ENCODE results near the gene COG8.
A peak's percentile ranks its signal among the peaks of the same experiment; 100 is the strongest.
"Not testable (repeated sequence)": the region's sequence is repeated elsewhere in the genome, so short reads cannot be mapped to it uniquely, and the experiment has no call there.

Gene COG8

DNA sequence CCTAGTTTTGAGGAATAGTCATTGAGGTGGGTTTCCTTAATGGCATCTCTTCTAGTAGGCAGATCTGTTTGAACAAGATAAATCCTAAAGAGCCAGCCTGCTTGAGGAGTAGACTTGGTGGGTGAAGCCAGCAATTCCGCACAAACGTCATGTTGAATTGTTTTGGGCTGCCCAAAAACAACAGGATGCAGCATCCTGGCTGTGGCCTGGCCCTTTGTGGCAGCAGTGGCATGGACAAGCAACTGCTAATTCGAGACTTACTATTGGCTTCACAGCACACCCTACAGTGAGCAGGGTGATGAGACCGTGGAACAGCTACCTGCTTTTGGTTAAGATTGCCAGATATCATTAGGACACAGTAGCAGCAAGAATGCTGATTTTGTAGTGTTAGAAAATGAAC lies 37.5 kb downstream of the COG8 start:
- no peak overlapping the region for H3K4me3 Mint-ChIP-seq
- H3K36me3 Mint-ChIP-seq (ENCODE audit: low read depth), result peaks cover 1% of the 10 kb centered on the region
- H3K4me1 Mint-ChIP-seq, result no peaks in the 10 kb centered on the region
- no peaks in the 10 kb centered on the region for H3K27me3 Mint-ChIP-seq
- no peak for DNase-seq
- H3K27ac Mint-ChIP-seq, result no peak overlapping the region
- no peak for ATAC-seq
- H3K9me3 Mint-ChIP-seq, result no peaks in the 10 kb centered on the region

DNA sequence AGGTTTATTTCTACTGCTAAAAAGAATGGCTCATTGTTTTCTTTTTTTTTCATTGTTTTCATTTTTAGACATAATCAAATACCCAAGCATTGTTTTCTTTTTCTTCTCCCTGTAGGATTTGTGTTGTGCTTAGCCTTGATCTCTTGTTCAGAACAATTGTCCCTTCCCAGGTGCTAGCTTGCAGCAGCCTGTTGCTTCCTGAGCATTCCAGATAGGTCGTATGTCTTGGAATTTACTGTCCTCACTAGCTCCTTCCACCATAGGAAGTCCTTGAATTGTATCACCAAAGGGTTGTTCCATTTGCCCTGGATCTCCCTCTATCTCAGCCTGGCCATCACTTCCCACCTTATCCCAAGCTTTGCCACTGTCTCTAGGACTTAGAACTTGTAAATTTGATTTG lies 38.2 kb downstream of the COG8 start:
- DNase-seq, result no peak
- Mint-ChIP-seq H3K36me3 (ENCODE audit: low read depth) (peaks cover 1% of the 10 kb centered on the region), H3K9me3 (no peaks in the 10 kb centered on the region), H3K27me3 (no peaks in the 10 kb centered on the region), H3K4me1 (no peaks in the 10 kb centered on the region), H3K27ac (no peak overlapping the region), H3K4me3 (no peak overlapping the region)
- ATAC-seq, result no peak

DNA sequence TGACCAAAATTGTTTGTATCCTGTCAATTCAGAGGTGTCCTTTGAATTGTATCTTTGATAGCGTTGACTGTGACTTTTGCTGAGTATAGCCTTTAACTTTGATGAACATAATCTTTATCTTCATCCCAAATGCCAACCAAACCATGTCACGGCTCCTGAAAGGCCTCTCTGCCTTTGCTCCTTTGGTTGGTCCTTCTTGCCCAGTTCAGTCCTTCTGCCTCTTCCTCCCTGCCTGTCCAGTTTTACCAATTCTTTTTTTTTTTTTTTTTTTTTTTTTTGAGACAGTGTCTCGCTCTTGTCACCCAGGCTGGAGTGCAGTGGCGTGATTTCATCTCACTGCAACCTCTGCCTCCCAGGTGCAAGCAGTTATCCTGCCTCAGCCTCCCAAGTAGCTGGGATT lies 41.1 kb downstream of the COG8 start:
- H3K36me3 Mint-ChIP-seq (ENCODE audit: low read depth), result peaks cover 1% of the 10 kb centered on the region

DNA sequence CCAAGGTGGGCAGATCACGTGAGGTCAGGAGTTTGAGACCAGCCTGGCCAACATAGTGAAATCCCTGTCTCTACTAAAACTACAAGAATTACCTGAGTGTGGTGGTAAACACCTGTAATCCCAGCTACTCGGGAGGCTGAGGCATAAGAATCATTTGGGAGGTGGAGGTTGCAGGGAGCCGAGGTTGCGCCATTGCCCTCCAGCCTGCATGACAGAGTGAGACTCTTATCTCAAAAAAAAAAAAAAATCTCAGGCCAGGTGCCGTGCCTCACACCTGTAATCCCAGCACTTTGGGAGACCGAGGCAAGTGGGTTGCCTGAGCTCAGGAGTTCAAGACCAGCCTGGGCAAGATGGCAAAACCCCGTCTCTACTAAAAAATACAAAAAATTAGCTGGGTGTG lies 42.6 kb downstream of the COG8 start:
- not testable (repeated sequence) for H3K9me3 Mint-ChIP-seq; H3K27me3 Mint-ChIP-seq; H3K4me3 Mint-ChIP-seq; ATAC-seq; H3K4me1 Mint-ChIP-seq; H3K27ac Mint-ChIP-seq; DNase-seq; H3K36me3 Mint-ChIP-seq (ENCODE audit: low read depth)

More for the DNA sequence above, 41.1 kb downstream of the COG8 start:
- H3K4me1 Mint-ChIP-seq, result peaks cover 4% of the 10 kb centered on the region
- no peaks in the 10 kb centered on the region for H3K27me3 Mint-ChIP-seq
- H3K9me3 Mint-ChIP-seq, result no peaks in the 10 kb centered on the region
- ATAC-seq (no peak), DNase-seq (no peak)
- no peak overlapping the region for H3K27ac Mint-ChIP-seq
- H3K4me3 Mint-ChIP-seq, result no peak overlapping the region

DNA sequence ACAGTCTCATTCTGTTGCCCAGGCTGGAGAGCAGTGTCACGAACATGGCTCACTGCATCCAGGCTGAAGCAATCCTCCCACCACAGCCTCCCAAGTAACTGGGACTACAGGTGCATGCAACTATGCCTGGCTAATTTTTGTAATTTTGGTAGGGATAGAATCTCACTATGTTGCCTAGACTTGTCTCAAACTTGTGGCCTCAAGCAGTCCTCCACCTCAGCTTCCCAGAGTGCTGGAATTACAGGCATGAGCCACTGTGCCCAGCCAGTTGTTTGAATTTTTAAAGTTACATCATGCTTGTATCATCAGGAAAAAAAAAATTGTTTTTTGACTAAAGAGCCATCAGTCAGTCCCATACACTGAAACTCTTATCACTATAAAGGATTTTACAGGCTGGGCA lies 45.3 kb downstream of the COG8 start:
- DNase-seq, result no peak
- no peaks in the 10 kb centered on the region for H3K27me3 Mint-ChIP-seq
- H3K4me3 Mint-ChIP-seq, result no peak overlapping the region
- no peak overlapping the region for H3K27ac Mint-ChIP-seq
- H3K4me1 Mint-ChIP-seq, result peaks cover 5% of the 10 kb centered on the region
- no peaks in the 10 kb centered on the region for H3K36me3 Mint-ChIP-seq (ENCODE audit: low read depth)
- H3K9me3 Mint-ChIP-seq, result no peaks in the 10 kb centered on the region
- ATAC-seq, result no peak

DNA sequence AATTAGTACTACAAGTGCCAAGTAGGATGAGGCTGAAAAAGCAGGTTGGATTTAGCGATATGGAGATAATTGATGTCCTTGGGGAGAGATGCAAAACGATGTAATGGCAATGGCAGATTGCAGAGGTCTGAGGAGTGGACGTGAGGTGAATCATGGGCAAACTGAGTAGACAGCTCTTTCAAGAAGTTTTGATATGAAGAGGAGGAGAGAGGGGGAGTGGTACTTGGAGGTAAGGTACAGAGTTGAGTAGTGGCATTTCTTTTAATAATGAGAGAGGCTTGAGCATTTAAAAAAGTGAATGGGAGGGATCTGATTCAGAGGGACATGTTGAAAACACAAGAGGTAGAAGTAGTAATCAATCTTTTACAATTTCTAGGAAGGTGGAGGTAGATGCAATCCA lies 46.0 kb downstream of the COG8 start:
- Mint-ChIP-seq H3K27ac (no peak overlapping the region), H3K4me1 (peaks cover 5% of the 10 kb centered on the region), H3K9me3 (no peaks in the 10 kb centered on the region), H3K27me3 (no peaks in the 10 kb centered on the region), H3K36me3 (ENCODE audit: low read depth) (no peaks in the 10 kb centered on the region), H3K4me3 (no peak overlapping the region)
- no peak for DNase-seq
- ATAC-seq, result no peak

DNA sequence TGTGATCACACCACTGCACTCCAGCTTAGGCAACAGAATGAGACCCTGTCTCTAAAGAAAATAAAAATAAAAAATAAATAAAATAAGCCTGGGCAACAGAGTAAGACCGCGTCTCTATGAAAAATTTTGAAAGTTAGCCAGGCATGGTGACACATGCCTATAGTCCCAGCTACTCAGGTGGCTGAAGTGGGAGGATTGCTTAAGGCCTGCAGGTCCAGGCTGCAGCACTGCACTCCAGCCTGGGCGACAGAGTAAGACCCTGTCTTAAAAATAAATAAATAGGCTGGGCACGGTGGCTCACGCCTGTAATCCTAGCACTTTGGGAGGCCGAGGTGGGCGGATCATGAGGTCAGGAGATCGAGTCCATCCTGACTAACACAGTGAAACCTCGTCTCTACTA lies 47.7 kb downstream of the COG8 start:
- DNase-seq; H3K9me3 Mint-ChIP-seq; H3K36me3 Mint-ChIP-seq (ENCODE audit: low read depth); ATAC-seq; H3K4me3 Mint-ChIP-seq; H3K27ac Mint-ChIP-seq; H3K27me3 Mint-ChIP-seq; H3K4me1 Mint-ChIP-seq: not testable (repeated sequence)

DNA sequence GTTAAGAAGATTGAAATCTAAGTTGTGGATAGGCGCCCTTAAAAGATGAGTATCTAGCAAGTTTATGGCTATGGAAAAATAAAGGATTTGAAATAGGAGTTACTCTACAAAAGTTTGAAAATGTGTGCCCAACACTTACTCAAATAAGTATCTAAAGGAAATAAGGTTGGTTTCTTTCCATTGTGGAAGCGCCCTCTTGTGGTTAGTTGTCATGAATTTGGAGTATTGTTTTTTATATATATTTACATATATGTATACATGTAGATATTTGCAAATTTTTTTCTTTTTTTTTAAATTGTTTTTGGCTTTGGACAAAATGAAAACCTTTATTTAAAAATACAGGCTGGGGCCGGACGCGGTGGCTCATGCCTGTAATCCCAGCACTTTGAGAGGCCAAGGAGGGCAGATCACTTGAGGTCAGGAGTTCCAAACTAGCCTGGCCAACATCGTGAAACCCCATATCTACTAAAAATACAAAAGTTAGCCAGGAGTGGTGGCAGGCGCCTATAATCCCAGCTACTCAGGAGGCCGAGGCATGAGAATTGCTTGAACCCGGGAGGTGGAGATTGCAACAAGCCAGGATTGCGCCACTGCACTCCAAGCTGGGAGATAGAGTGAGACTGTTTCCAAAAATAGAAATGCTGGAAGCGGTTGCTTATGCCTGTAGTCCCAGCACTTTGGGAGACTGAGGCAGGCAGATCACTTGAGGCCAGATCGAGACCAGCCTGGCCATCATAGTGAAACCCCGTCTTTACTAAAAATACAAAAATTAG lies 52.2 kb downstream of the COG8 start:
- no peaks in the 10 kb centered on the region for H3K36me3 Mint-ChIP-seq (ENCODE audit: low read depth)
- H3K4me3 Mint-ChIP-seq, result no peak overlapping the region
- ATAC-seq (no peak), DNase-seq (peak; percentile 35)
- H3K27ac Mint-ChIP-seq, result no peak overlapping the region
- peaks cover 3% of the 10 kb centered on the region for H3K4me1 Mint-ChIP-seq
- no peaks in the 10 kb centered on the region for H3K9me3 Mint-ChIP-seq
- H3K27me3 Mint-ChIP-seq, result no peaks in the 10 kb centered on the region

DNA sequence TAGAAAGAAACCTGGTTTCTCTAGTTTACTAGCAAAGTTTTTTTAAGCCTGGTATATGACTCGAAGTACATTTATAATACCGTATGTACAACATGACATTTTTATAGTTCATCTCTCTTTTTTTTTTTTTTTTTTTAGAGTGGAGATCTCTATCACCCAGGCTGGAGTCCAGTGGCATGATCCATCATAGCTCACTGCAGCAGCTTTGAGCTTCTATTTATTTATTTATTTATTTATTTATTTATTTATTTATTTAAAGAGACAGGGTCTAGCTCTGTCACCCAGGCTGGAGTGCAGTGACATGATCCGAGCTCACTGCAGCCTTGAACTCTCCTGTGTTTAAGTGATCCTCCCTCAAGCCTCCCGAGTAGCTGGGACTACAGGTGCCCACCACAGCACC lies 54.1 kb downstream of the COG8 start:
- Mint-ChIP-seq H3K9me3 (no peaks in the 10 kb centered on the region), H3K27ac (no peak overlapping the region), H3K4me3 (no peak overlapping the region), H3K27me3 (no peaks in the 10 kb centered on the region), H3K36me3 (ENCODE audit: low read depth) (no peaks in the 10 kb centered on the region), H3K4me1 (peaks cover 3% of the 10 kb centered on the region)
- DNase-seq, result no peak
- ATAC-seq, result no peak

DNA sequence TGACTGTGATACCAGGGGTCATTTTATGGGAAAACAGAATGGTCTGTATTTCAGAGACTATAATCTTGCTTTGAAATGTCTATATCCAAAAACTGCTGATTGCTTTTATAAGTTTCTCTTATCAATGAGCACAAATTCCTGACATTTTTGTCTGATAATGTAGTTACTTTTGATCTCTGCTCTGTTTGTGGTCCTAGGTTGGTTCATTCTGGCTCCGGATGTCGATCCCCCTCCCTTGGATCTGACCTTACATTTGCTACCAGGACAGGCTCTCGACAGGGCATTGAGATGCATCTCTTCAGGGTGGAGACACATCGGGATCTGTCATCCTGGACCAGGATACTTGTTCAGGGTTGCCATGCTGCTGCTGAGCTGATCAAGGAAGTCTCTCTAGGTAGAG lies 55.5 kb downstream of the COG8 start:
- H3K27me3 Mint-ChIP-seq, result no peaks in the 10 kb centered on the region
- H3K9me3 Mint-ChIP-seq, result no peaks in the 10 kb centered on the region
- no peak overlapping the region for H3K27ac Mint-ChIP-seq
- peaks cover 3% of the 10 kb centered on the region for H3K4me1 Mint-ChIP-seq
- H3K4me3 Mint-ChIP-seq, result no peak overlapping the region
- ATAC-seq (no peak), DNase-seq (no peak)
- H3K36me3 Mint-ChIP-seq (ENCODE audit: low read depth), result no peaks in the 10 kb centered on the region

DNA sequence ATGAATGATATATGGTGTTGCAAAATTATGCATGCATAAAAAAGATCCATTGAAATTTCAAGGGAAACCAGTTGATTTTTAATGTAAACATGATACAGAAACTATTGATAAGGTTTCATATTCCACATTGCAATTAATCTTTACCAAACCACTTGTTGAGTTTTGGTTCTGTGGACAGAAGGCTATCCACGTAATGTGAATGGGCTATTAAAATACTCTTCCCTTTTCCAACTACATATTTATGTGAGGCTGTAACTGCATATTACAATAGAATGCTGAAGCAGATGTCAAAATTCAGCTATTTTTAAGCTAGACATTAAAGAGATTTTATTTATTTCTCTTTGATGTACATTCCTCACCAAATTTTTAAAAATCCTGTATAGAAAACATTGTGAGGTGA lies 62.0 kb downstream of the COG8 start:
- no peaks in the 10 kb centered on the region for H3K27me3 Mint-ChIP-seq

More for the DNA sequence above, 62.0 kb downstream of the COG8 start:
- Mint-ChIP-seq H3K9me3 (no peaks in the 10 kb centered on the region), H3K4me3 (no peak overlapping the region), H3K36me3 (ENCODE audit: low read depth) (no peaks in the 10 kb centered on the region), H3K27ac (no peak overlapping the region), H3K4me1 (no peaks in the 10 kb centered on the region)
- no peak for DNase-seq
- no peak for ATAC-seq

Measured in activated naive CD8-positive, alpha-beta T cell treated with anti-CD3 and anti-CD28 coated beads, Interleukin-2, amount 50 U/mL, for 24 hours (primary cell).